Breast epithelium (tissue), 4 donors: Measurements from ENCODE around the gene EIPR1. TPM values are rescaled to one million over a fixed set of nuclear protein-coding genes. Genes with fewer than 3 reads are reported as not detected.

Source experiments
- DNase-seq, 2 donors: peaks; one replicate each; pipeline ENCODE4 v3.0.0-alpha.2; 2019; ENCODE audit warnings: low spot score in 2 of 2
- H3K27ac ChIP-seq, 2 donors: fragments of 200-600 bp; sonication (generic) in 1 of 2; one replicate each; pipeline ENCODE4 v1.5.1; 2016 to 2019; ENCODE audit warnings: mild to moderate bottlenecking in 1 of 2
- H3K27me3 ChIP-seq, 2 donors: fragments of 200-600 bp; sonication (generic) in 1 of 2; one replicate each; pipeline versions ENCODE4 v1.5.1 to v1.6.0; 2017 to 2019; ENCODE audit warnings: control low read depth in 1 of 2, mild to moderate bottlenecking in 1 of 2
- H3K36me3 ChIP-seq: fragments of 200-600 bp; one replicate; pipeline ENCODE4 v1.5.1; 2019
- H3K4me1 ChIP-seq, 2 donors: fragments of 200-600 bp; sonication (generic); one replicate each; pipeline ENCODE4 v1.5.1; 2016 to 2019; ENCODE audit warnings: control low read depth in 1 of 2
- H3K4me3 ChIP-seq, 3 donors: fragments of 200-600 bp; sonication (generic); 1 replicate in 2 of 3; 2 replicates in 1 of 3; pipeline ENCODE4 v1.5.1; 2016 to 2019; ENCODE audit warnings: mild to moderate bottlenecking in 3 of 3, moderate library complexity in 2 of 3
- H3K9me3 ChIP-seq, 2 donors: fragments of 200-600 bp; sonication (generic) in 1 of 2; one replicate each; pipeline ENCODE4 v1.5.1; 2016 to 2019; ENCODE audit warnings: control low read depth in 1 of 2
- POLR2A ChIP-seq: fragments of 450-650 bp; IDR thresholded peaks from one replicate; pipeline ENCODE4 v1.6.1; 2016; ENCODE audit warnings: antibody characterized with exemption, mild to moderate bottlenecking, moderate library complexity
- POLR2AphosphoS5 ChIP-seq, 3 donors: sonication (generic); formaldehyde crosslinking; IDR thresholded peaks; one replicate each; pipeline ENCODE4 v1.6.1; 2017; ENCODE audit warnings: antibody characterized with exemption in 3 of 3
- intact Hi-C: fragments of 100-400 bp; cut with DNase I; formaldehyde crosslinking; loops from one replicate; pipeline ENCODE4 v1.15.1; 2023; ENCODE audit warnings: low total_unique reads
- total RNA-seq, 3 donors: library from RNA; depleted of rRNA; stranded (reverse); fragments of >200 nt; gene quantifications; one replicate each; pipeline ENCODE4 v1.1.0, GENCODE V29; 2016
- TF ChIP-seq, protein P1 (sequence below), 3 donors: fragments of 450-650 bp; IDR thresholded peaks; one replicate each; pipeline ENCODE4 v1.5.1; 2016 to 2017; ENCODE audit warnings: antibody characterized with exemption in 3 of 3, mild to moderate bottlenecking in 3 of 3, moderate library complexity in 3 of 3

Gene EIPR1
- total RNA-seq, 3 donors from 2014 or later: 12.8 to 31.0 (median 23.3) TPM

DNA sequence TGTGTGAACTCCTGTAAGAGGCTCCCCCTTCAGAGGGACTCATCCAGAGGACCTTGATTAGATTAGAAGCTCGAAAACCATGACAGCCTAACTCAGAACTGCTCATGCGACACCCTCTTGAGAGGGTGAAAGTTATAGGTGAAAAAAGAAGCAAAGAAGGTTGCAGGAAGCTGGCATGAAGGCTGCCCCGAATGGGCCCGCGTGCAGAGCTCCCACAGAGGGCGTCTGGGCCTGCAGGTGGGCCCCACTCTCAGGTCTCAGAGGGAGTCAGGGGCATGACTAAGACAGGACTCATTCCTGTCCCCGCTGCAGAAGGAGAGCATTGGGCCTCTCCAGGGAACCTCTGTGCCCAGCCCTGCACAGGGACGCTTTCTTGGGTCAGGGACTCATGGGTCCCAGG, 235.4 kb downstream of the EIPR1 start:
- Histone ChIP-seq H3K4me1 (no peaks in the 10 kb centered on the region), H3K27me3 (no peaks in the 10 kb centered on the region), H3K4me3 (no peak overlapping the region), H3K9me3 (no peaks in the 10 kb centered on the region), H3K27ac (no peak overlapping the region), H3K36me3 (no peaks in the 10 kb centered on the region)
- intact Hi-C loops: no loop called here
- TF ChIP-seq POLR2A: no peak
- TF ChIP-seq POLR2AphosphoS5 (IDR thresholded peaks at IDR 0.05): no peak
- TF ChIP-seq, protein P1, sequence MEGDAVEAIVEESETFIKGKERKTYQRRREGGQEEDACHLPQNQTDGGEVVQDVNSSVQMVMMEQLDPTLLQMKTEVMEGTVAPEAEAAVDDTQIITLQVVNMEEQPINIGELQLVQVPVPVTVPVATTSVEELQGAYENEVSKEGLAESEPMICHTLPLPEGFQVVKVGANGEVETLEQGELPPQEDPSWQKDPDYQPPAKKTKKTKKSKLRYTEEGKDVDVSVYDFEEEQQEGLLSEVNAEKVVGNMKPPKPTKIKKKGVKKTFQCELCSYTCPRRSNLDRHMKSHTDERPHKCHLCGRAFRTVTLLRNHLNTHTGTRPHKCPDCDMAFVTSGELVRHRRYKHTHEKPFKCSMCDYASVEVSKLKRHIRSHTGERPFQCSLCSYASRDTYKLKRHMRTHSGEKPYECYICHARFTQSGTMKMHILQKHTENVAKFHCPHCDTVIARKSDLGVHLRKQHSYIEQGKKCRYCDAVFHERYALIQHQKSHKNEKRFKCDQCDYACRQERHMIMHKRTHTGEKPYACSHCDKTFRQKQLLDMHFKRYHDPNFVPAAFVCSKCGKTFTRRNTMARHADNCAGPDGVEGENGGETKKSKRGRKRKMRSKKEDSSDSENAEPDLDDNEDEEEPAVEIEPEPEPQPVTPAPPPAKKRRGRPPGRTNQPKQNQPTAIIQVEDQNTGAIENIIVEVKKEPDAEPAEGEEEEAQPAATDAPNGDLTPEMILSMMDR (IDR thresholded peaks at IDR 0.05): no peak
- DNase-seq: no peak

DNA sequence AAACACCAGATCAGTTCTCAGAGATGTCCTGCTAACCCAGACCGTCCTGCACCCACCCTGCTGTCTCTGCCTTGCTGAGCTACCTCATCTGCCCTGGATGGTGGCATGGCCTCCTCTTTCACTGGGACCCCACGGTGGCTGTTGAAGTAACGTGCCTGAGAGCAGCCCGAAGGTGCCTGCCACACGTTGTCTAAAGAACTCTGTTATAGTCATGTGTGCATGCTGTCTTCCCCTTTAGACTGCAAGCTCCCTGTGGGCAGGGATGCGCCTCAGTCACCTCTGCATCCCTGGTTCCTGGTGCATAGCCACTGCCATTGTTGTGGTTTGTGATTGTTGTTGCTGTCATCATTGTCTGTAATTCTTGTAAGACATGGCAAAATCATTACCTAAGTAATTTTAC, 235.9 kb downstream of the EIPR1 start:
- no peaks in the 10 kb centered on the region for H3K4me1 ChIP-seq
- H3K9me3 ChIP-seq: no peaks in the 10 kb centered on the region
- intact Hi-C loops: no loop called here
- no peak overlapping the region for H3K27ac ChIP-seq
- no peak for DNase-seq
- H3K27me3 ChIP-seq: no peaks in the 10 kb centered on the region
- H3K4me3 ChIP-seq: no peak overlapping the region
- H3K36me3 ChIP-seq: no peaks in the 10 kb centered on the region
- TF ChIP-seq POLR2A (no peak), POLR2AphosphoS5 (IDR thresholded peaks at IDR 0.05) (no peak)
- TF ChIP-seq, protein P1 (IDR thresholded peaks at IDR 0.05): no peak

DNA sequence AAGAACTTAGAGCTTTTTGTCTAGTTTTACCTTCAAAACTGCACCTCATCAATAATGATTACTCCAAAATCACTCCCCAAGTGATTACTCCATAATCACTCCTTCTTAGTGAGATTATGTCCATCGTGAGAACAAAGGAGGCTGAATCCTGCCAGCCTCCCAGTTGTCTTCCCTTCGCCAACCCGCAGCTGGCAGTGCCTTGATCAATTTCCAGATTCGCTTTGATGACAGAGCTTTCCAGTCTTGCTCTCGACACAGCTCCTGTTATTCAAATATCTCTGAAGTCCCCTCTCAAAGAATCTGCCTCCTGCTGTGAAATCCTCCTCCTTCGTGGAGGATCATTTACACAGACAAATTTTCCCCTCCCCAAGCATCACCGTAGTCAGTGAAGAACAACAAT, 237.7 kb downstream of the EIPR1 start:
- intact Hi-C loops: no loop called here
- no peak overlapping the region for H3K4me3 ChIP-seq
- TF ChIP-seq, protein P1 (IDR thresholded peaks at IDR 0.05): no peak
- TF ChIP-seq POLR2AphosphoS5 (IDR thresholded peaks at IDR 0.05) (no peak), POLR2A (no peak)
- no peaks in the 10 kb centered on the region for H3K4me1 ChIP-seq
- no peak for DNase-seq
- H3K9me3 ChIP-seq: no peaks in the 10 kb centered on the region
- H3K36me3 ChIP-seq: no peaks in the 10 kb centered on the region
- H3K27ac ChIP-seq: no peak overlapping the region
- no peaks in the 10 kb centered on the region for H3K27me3 ChIP-seq

Other genes with a start within 250 kb of the EIPR1 start
- 10 to 100 TPM; 52.5 to 89.6 (median 69.2) TPM for gene TRAPPC12, start 1.9 kb upstream of the EIPR1 start, total RNA-seq
- gene ADI1, start 141.7 kb upstream of the EIPR1 start, total RNA-seq: 10 to 100 TPM; 47.2 to 81.3 (median 78.2) TPM
- gene RNASEH1, start 180.5 kb upstream of the EIPR1 start, total RNA-seq: 10 to 100 TPM; 17.3 to 22.1 (median 21.0) TPM
- 1,000 to 10,000 TPM; 2,542 to 4,150 (median 3,724) TPM for gene RPS7, start 197.4 kb upstream of the EIPR1 start, total RNA-seq
- gene COLEC11, start 217.3 kb upstream of the EIPR1 start, total RNA-seq: 1 to 10 TPM in 2 of 3 donors, under 1 TPM in 1; 0.33 to 1.9 (median 1.0) TPM